ENCODE results near the gene KIF26B.

DNA sequence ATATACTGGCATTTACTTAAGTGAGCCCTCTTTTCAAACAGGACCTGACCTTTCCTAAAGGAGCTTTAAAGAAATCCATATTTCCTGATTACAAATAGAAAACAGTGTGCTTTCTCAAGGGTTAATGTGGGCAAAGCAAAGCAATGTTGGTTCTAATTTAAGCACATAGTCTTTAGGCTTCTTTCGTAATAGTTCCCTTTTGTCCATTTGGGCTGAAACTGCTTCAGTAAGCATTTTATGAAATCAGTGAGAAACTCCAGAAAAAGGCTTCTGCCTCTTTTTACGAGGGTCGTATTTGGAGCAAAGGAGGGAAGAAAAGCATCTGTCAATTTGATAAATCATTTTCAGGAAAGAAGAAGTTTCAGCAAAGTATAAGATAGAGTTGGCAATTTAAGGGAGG is 331.2 kb downstream of the KIF26B start:
- TF ChIP-seq, protein P1, sequence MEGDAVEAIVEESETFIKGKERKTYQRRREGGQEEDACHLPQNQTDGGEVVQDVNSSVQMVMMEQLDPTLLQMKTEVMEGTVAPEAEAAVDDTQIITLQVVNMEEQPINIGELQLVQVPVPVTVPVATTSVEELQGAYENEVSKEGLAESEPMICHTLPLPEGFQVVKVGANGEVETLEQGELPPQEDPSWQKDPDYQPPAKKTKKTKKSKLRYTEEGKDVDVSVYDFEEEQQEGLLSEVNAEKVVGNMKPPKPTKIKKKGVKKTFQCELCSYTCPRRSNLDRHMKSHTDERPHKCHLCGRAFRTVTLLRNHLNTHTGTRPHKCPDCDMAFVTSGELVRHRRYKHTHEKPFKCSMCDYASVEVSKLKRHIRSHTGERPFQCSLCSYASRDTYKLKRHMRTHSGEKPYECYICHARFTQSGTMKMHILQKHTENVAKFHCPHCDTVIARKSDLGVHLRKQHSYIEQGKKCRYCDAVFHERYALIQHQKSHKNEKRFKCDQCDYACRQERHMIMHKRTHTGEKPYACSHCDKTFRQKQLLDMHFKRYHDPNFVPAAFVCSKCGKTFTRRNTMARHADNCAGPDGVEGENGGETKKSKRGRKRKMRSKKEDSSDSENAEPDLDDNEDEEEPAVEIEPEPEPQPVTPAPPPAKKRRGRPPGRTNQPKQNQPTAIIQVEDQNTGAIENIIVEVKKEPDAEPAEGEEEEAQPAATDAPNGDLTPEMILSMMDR (IDR thresholded peaks at IDR 0.05; ENCODE audit: low read depth, low read length), result no peak
- TF ChIP-seq EZH2phosphoT487 (IDR thresholded peaks at IDR 0.05; ENCODE audit: low read depth), result no peak

Measured in OCI-LY3 (cell line).